Gastroesophageal sphincter (tissue), 4 donors: Measurements from ENCODE around the gene ANKRD9. TPM values are rescaled to one million over a fixed set of nuclear protein-coding genes. Genes with fewer than 3 reads are reported as not detected.
A peak's percentile ranks its signal among the peaks of the same experiment; 100 is the strongest.

ENCODE experiments used
- ATAC-seq: fragments of 150-250 bp; one replicate; pipeline ENCODE4 v1.9.1; 2016; ENCODE audit warnings: mild to moderate bottlenecking, moderate library complexity
- H3K27ac ChIP-seq, 4 donors: fragments of 200-600 bp; sonication (generic) in 3 of 4; 1 replicate in 3 of 4; 2 replicates in 1 of 4; pipeline ENCODE4 v1.5.1; 2016 to 2019
- H3K27me3 ChIP-seq: fragments of 200-600 bp; sonication (generic); one replicate; pipeline ENCODE4 v1.5.1; 2019
- H3K36me3 ChIP-seq, 2 donors: fragments of 200-600 bp; sonication (generic); one replicate each; pipeline ENCODE4 v1.5.1; 2019; ENCODE audit warnings: control low read depth in 1 of 2
- H3K4me1 ChIP-seq, 3 donors: fragments of 200-600 bp; sonication (generic); 1 replicate in 2 of 3; 2 replicates in 1 of 3; pipeline ENCODE4 v1.5.1; 2016 to 2019; ENCODE audit warnings: control low read depth in 2 of 3
- H3K4me3 ChIP-seq, 2 donors: fragments of 200-600 bp; sonication (generic); one replicate each; pipeline ENCODE4 v1.5.1; 2019; ENCODE audit warnings: mild to moderate bottlenecking in 1 of 2, moderate library complexity in 1 of 2
- H3K9me3 ChIP-seq, 3 donors: fragments of 200-600 bp; sonication (generic); one replicate each; pipeline ENCODE4 v1.5.1; 2017 to 2019; ENCODE audit warnings: control low read depth in 2 of 3
- CTCF ChIP-seq, 4 experiments: fragments of 200-600 bp in 2 of 4; fragments of 450-650 bp in 2 of 4; sonication (generic) in 1 of 4; IDR thresholded peaks; one replicate each; pipeline ENCODE4 v1.5.1; 2017 to 2019; ENCODE audit warnings: antibody characterized with exemption in 4 of 4, mild to moderate bottlenecking in 2 of 4, moderate library complexity in 2 of 4
- EP300 ChIP-seq: sonication (generic); formaldehyde crosslinking; IDR thresholded peaks from one replicate; pipeline ENCODE4 v1.6.1; 2017; ENCODE audit warnings: antibody characterized with exemption, mild to moderate bottlenecking
- POLR2A ChIP-seq, 2 donors: fragments of 450-650 bp; IDR thresholded peaks; one replicate each; pipeline ENCODE4 v1.6.1; 2017; ENCODE audit warnings: antibody characterized with exemption in 2 of 2, mild to moderate bottlenecking in 2 of 2, moderate library complexity in 1 of 2
- POLR2AphosphoS5 ChIP-seq: sonication (generic); formaldehyde crosslinking; IDR thresholded peaks from one replicate; pipeline ENCODE4 v1.6.1; 2017; ENCODE audit warnings: antibody characterized with exemption
- WGBS, 2 donors: methylation state at CpG; one replicate each; pipeline ENCODE4 v1.1.5; 2018; ENCODE audit warnings: low coverage in 1 of 2; 5-methylcytosine and 5-hydroxymethylcytosine counted together
- total RNA-seq, 4 donors: library from RNA; depleted of rRNA; stranded (reverse); fragments of >200 nt; gene quantifications; one replicate each; pipeline ENCODE4 v1.1.0, GENCODE V29; 2016

The ANKRD9 gene
- total RNA-seq, 4 donors from 2014 or later, result 19.4 to 44.2 (median 31.3) TPM

DNA sequence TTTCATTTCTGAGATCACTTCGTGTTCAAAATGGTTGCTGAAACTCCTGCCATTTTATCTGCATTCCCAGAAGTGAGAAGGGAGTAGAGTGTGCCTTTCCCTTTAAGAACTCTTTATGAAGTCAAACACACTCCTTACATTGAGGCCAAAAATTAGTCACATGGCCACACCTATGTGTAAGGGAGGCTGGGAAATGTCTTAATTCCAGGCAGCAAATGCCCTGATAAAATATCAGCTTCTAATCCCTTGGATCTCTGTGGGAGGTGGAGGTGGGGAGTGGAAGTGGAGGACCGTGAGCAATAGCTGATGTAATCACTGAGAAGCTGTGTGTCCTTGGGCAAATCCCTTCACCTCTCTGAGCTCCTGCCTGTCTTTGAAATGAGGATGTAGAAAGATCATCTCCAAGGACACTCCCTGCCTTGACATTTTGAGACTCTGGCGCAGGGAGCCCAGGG is 22.7 kb upstream of the ANKRD9 start:
- ATAC-seq, result no peak
- no peak for TF ChIP-seq EP300
- no peak for TF ChIP-seq CTCF (IDR thresholded peaks at IDR 0.05)
- no peak for TF ChIP-seq POLR2A (IDR thresholded peaks at IDR 0.05)
- no peak for TF ChIP-seq POLR2AphosphoS5
- no peaks in the 10 kb centered on the region for H3K9me3 ChIP-seq
- H3K4me1 ChIP-seq, result no peaks in the 10 kb centered on the region
- H3K27ac ChIP-seq, result no peak overlapping the region
- H3K27me3 ChIP-seq, result no peaks in the 10 kb centered on the region
- H3K36me3 ChIP-seq, result no peaks in the 10 kb centered on the region
- 73 to 100% methylated on average over 1 to 2 of the region's 3 CpGs for WGBS, 2 donors
- no peak overlapping the region for H3K4me3 ChIP-seq

DNA sequence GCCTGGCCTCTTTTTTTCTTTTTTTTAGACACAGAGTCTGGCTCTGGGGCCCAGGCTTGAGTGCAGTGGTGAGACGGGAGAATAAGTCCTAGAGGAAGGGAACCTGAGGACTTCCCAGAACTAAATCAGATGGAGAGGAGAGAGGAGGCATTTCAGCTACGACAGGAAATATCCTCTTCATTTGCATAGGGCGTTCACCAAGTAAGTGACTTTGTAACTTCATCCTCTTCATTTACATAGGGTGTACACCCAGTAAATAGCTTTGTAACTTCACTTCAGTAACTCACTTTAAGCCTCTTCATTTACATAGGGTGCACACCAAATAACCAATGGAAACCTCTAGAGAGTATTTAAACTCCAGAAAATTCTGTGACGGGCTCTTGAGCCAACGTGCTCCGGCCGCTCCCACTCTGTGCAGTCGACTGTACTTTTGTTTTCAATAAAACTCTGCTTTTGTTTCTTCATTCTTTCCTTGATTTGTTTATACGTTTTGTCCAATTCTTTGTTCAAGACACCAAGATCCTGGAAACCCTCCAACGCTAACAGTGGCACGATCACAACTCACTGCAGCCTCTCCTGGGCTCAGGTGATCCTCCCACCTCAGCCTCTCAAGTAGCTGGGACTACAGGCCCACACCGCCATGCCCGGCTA is 21.4 kb upstream of the ANKRD9 start:
- no peak for ATAC-seq

GRCh38 chr14:102528431-102529170 is 19.0 kb upstream of the ANKRD9 start:
- Histone ChIP-seq H3K4me1 (peaks cover 0 to 21% (median 3%) of the 10 kb centered on the region in 3 donors), H3K27ac (no peak overlapping the region), H3K36me3 (no peaks in the 10 kb centered on the region), H3K9me3 (no peaks in the 10 kb centered on the region), H3K27me3 (no peaks in the 10 kb centered on the region), H3K4me3 (no peak overlapping the region)
- 77% methylated on average over 6 to 11 of the region's 11 CpGs for WGBS, 2 donors
- no peak for ATAC-seq
- TF ChIP-seq POLR2A (IDR thresholded peaks at IDR 0.05) (no peak), CTCF (IDR thresholded peaks at IDR 0.05) (no peak), POLR2AphosphoS5 (no peak), EP300 (no peak)

More for the DNA sequence above, 21.4 kb upstream of the ANKRD9 start:
- Histone ChIP-seq H3K4me3 (no peak overlapping the region), H3K36me3 (no peaks in the 10 kb centered on the region), H3K9me3 (no peaks in the 10 kb centered on the region), H3K27ac (no peak overlapping the region), H3K27me3 (no peaks in the 10 kb centered on the region), H3K4me1 (peaks cover 0 to under 1% (median 0%) of the 10 kb centered on the region in 3 donors)
- TF ChIP-seq POLR2A (IDR thresholded peaks at IDR 0.05) (no peak), EP300 (no peak), POLR2AphosphoS5 (no peak), CTCF (IDR thresholded peaks at IDR 0.05) (no peak)
- WGBS, 2 donors, result 58 to 66% methylated on average over 9 to 13 of the region's 13 CpGs

GRCh38 chr14:102525929-102526497 is 16.4 kb upstream of the ANKRD9 start:
- Histone ChIP-seq H3K9me3 (no peaks in the 10 kb centered on the region), H3K27me3 (no peaks in the 10 kb centered on the region), H3K4me3 (no peak overlapping the region), H3K36me3 (no peaks in the 10 kb centered on the region), H3K4me1 (peaks cover 0 to 28% (median 3%) of the 10 kb centered on the region in 3 donors), H3K27ac (peak overlapping the region in 1 of 4 donors; percentile 83)
- WGBS, 2 donors, result 80 to 82% methylated on average over 2 to 12 of the region's 12 CpGs
- no peak for TF ChIP-seq POLR2A (IDR thresholded peaks at IDR 0.05)
- no peak for TF ChIP-seq EP300
- TF ChIP-seq CTCF (IDR thresholded peaks at IDR 0.05), result no peak
- TF ChIP-seq POLR2AphosphoS5, result no peak
- ATAC-seq, result no peak
